IMR-90 (cell line): Measurements from ENCODE around the gene CDK10. TPM values are rescaled to one million over a fixed set of nuclear protein-coding genes. Genes with fewer than 3 reads are reported as not detected.
A peak's percentile ranks its signal among the peaks of the same experiment; 100 is the strongest.

Experiments
- ATAC-seq: fragments of 200-7000 bp; cut with Tn5 transposase; 2 replicates; pipeline ENCODE4 v1.9.1; 2020; ENCODE audit warnings: low read depth, mild to moderate bottlenecking, moderate library complexity
- BruUV-seq: library from RNA; stranded (reverse); fragments of 400-500 nt; replicated peaks from 2 replicates; lab custom pipeline; 2021; lab: Mats Ljungman, UMichigan
- CTCF ChIA-PET: fragments of 300-600 bp; formaldehyde crosslinking; extraction: SDS; loops from one replicate; lab custom pipeline; 2021; ENCODE audit warnings: antibody characterized with exemption; lab: Yijun Ruan, JAX
- POLR2A ChIA-PET: fragments of 300-600 bp; sonication (Branson Sonifier 250); formaldehyde crosslinking; loops from one replicate; lab custom pipeline; 2022; ENCODE audit warnings: antibody characterized with exemption; ENCODE audit not compliant: unreplicated experiment; lab: Charles Lee
- DNase-seq: peaks from one replicate; pipeline ENCODE4 v3.0.0; 2013
- H2AFZ ChIP-seq: replicated peaks from 2 replicates; pipeline ENCODE3; 2013; ENCODE audit warnings: low read length, mild to moderate bottlenecking; ENCODE audit not compliant: poor library complexity
- H2AK5ac ChIP-seq: 2 replicates; pipeline ENCODE4 v1.6.1; 2013; ENCODE audit warnings: low read depth, low read length, inconsistent platforms
- H2AK9ac ChIP-seq: replicated peaks from 2 replicates; pipeline ENCODE3; 2013; ENCODE audit warnings: mild to moderate bottlenecking, low read depth, low read length, moderate library complexity; ENCODE audit not compliant: poor library complexity
- H2BK120ac ChIP-seq: 2 replicates; pipeline ENCODE4 v1.6.1; 2013; ENCODE audit warnings: low read depth, low read length, inconsistent platforms
- H2BK15ac ChIP-seq: 3 replicates; pipeline ENCODE4 v1.6.1; 2013; ENCODE audit warnings: low read depth, low read length, inconsistent platforms
- H2BK20ac ChIP-seq: 2 replicates; pipeline ENCODE4 v1.6.1; 2013; ENCODE audit warnings: low read depth, mild to moderate bottlenecking, inconsistent platforms, low read length, moderate library complexity
- H2BK5ac ChIP-seq: 2 replicates; pipeline ENCODE4 v1.6.1; 2013; ENCODE audit warnings: mild to moderate bottlenecking, low read depth, low read length, inconsistent platforms; ENCODE audit not compliant: poor library complexity, severe bottlenecking
- H3K14ac ChIP-seq: replicated peaks from 2 replicates; pipeline ENCODE4 v1.6.1; 2013; ENCODE audit warnings: low read depth, low read length, inconsistent platforms
- H3K18ac ChIP-seq: 2 replicates; pipeline ENCODE4 v1.6.1; 2013; ENCODE audit warnings: low read depth, low read length, control low read depth
- H3K23ac ChIP-seq: 2 replicates; pipeline ENCODE4 v1.6.1; 2013; ENCODE audit warnings: low read depth, low read length, inconsistent platforms
- H3K27ac ChIP-seq: 2 replicates; pipeline ENCODE4 v1.5.1; 2013; ENCODE audit warnings: mild to moderate bottlenecking, control low read depth, low read length; ENCODE audit not compliant: insufficient read depth
- H3K27me3 ChIP-seq: 2 replicates; pipeline ENCODE4 v1.6.1; 2013; ENCODE audit warnings: low read length; ENCODE audit not compliant: control insufficient read depth, insufficient read depth
- H3K36me3 ChIP-seq: 2 replicates; pipeline ENCODE4 v1.6.1; 2013; ENCODE audit warnings: low read length, mixed read lengths; ENCODE audit not compliant: control insufficient read depth, insufficient read depth
- H3K4ac ChIP-seq: 2 replicates; pipeline ENCODE4 v1.6.1; 2013; ENCODE audit warnings: low read depth, low read length, inconsistent platforms
- H3K4me1 ChIP-seq: 2 replicates; pipeline ENCODE4 v1.6.1; 2013; ENCODE audit warnings: low read length, mixed read lengths; ENCODE audit not compliant: control insufficient read depth, insufficient read depth
- H3K4me2 ChIP-seq: 2 replicates; pipeline ENCODE4 v1.6.1; 2013; ENCODE audit warnings: low read depth, mild to moderate bottlenecking, control low read depth, low read length, moderate library complexity
- H3K4me3 ChIP-seq: 2 replicates; pipeline ENCODE4 v1.5.1; 2013; ENCODE audit warnings: low read depth, mild to moderate bottlenecking, control low read depth, low read length, moderate library complexity; ENCODE audit not compliant: insufficient read depth
- H3K56ac ChIP-seq: 2 replicates; pipeline ENCODE4 v1.6.1; 2013; ENCODE audit warnings: low read length, inconsistent platforms; ENCODE audit not compliant: insufficient read depth; ENCODE audit errors: extremely low read depth
- H3K79me1 ChIP-seq, 2 experiments: 2 replicates each; pipeline ENCODE4 v1.6.1; 2013; ENCODE audit warnings: low read length in 2 of 2, inconsistent platforms in 1 of 2, low read depth in 1 of 2
- H3K9ac ChIP-seq: 2 replicates; pipeline ENCODE4 v1.6.1; 2013; ENCODE audit warnings: low read depth, low read length, control low read depth
- H3K9me1 ChIP-seq: 2 replicates; pipeline ENCODE4 v1.6.1; 2013; ENCODE audit warnings: low read length, inconsistent platforms; ENCODE audit not compliant: insufficient read depth
- H3K9me3 ChIP-seq: 2 replicates; pipeline ENCODE4 v1.6.1; 2013; ENCODE audit warnings: low read length; ENCODE audit not compliant: control insufficient read depth, insufficient read depth
- H4K20me1 ChIP-seq: 2 replicates; pipeline ENCODE4 v1.6.1; 2013; ENCODE audit warnings: low read length, inconsistent platforms; ENCODE audit not compliant: insufficient read depth
- H4K5ac ChIP-seq: 2 replicates; pipeline ENCODE4 v1.6.1; 2013; ENCODE audit warnings: mild to moderate bottlenecking, low read depth, low read length, control low read depth
- H4K8ac ChIP-seq, 2 experiments: 2 replicates each; pipeline ENCODE4 v1.6.1; 2013; ENCODE audit warnings: low read depth in 2 of 2, low read length in 2 of 2, control low read depth in 1 of 2, inconsistent platforms in 1 of 2
- H4K91ac ChIP-seq: 2 replicates; pipeline ENCODE4 v1.6.1; 2013; ENCODE audit warnings: low read depth, low read length, inconsistent platforms; ENCODE audit not compliant: insufficient read depth
- MXI1 ChIP-seq: IDR thresholded peaks from 2 replicates; pipeline ENCODE4 v1.6.1; 2012; ENCODE audit warnings: low read depth, mild to moderate bottlenecking, low read length, moderate library complexity, borderline replicate concordance
- NFE2L2 ChIP-seq: fragments of 150-350 bp; IDR thresholded peaks from 2 replicates; pipeline ENCODE4 v1.6.1; 2016; ENCODE audit warnings: low read depth, mild to moderate bottlenecking, low read length
- POLR2A ChIP-seq: IDR thresholded peaks from 2 replicates; pipeline ENCODE4 v1.6.1; 2012; ENCODE audit warnings: mild to moderate bottlenecking, low read depth, low read length
- RAD21 ChIP-seq: IDR thresholded peaks from 2 replicates; pipeline ENCODE4 v1.6.1; 2012; ENCODE audit warnings: low read length, improper control_type of control experiment
- RCOR1 ChIP-seq: IDR thresholded peaks from 2 replicates; pipeline ENCODE4 v1.6.1; 2012; ENCODE audit warnings: mild to moderate bottlenecking, low read length, improper control_type of control experiment; ENCODE audit not compliant: insufficient replicate concordance
- SMC3 ChIP-seq: fragments of 150-350 bp; IDR thresholded peaks from 2 replicates; pipeline ENCODE4 v1.6.1; 2016; ENCODE audit warnings: low read depth, mild to moderate bottlenecking, antibody characterized with exemption, low read length, moderate library complexity
- WGBS, 2 experiments: methylation state at CpG; one replicate each; pipeline versions ENCODE4 v1.1.5 to v1.1.7; 2013; ENCODE audit warnings: missing lambda C conversion rate in 2 of 2; ENCODE audit not compliant: insufficient read length in 1 of 2; ENCODE audit errors: extremely low coverage in 2 of 2; 5-methylcytosine and 5-hydroxymethylcytosine counted together
- dilution Hi-C: fragments of 300-500 bp; cut with HindIII; formaldehyde crosslinking; loops from one replicate; pipeline ENCODE4 v1.14.3; 2018; ENCODE audit warnings: low sequenced_read_pairs; ENCODE audit not compliant: unreplicated experiment
- in situ Hi-C: fragments of 300-500 bp; cut with MboI; formaldehyde crosslinking; loops from 3 replicates; pipeline ENCODE4 v1.14.3; 2019; ENCODE audit warnings: low sequenced_read_pairs, inconsistent platforms, mixed read lengths
- intact Hi-C: fragments of 100-400 bp; cut with micrococcal nuclease; formaldehyde crosslinking; loops from 2 replicates; pipeline ENCODE4 v1.10.0; 2022
- polyA plus RNA-seq, 3 experiments: library from polyadenylated mRNA; depleted of rRNA; stranded (reverse); fragments of >200 nt; gene quantifications; 2 replicates each; pipeline ENCODE4 v1.2.3, GENCODE V29; 2012; ENCODE audit warnings: low replicate concordance in 1 of 3
- total RNA-seq: library from RNA; depleted of rRNA; stranded (reverse); fragments of >200 nt; gene quantifications from 2 replicates; pipeline ENCODE4 v1.2.3, GENCODE V29; 2012

CDK10 gene
- total and polyA plus RNA-seq, 2 of the 4 experiments (the other 2 are of a cell fraction) = 19.5 to 61.8 TPM

DNA sequence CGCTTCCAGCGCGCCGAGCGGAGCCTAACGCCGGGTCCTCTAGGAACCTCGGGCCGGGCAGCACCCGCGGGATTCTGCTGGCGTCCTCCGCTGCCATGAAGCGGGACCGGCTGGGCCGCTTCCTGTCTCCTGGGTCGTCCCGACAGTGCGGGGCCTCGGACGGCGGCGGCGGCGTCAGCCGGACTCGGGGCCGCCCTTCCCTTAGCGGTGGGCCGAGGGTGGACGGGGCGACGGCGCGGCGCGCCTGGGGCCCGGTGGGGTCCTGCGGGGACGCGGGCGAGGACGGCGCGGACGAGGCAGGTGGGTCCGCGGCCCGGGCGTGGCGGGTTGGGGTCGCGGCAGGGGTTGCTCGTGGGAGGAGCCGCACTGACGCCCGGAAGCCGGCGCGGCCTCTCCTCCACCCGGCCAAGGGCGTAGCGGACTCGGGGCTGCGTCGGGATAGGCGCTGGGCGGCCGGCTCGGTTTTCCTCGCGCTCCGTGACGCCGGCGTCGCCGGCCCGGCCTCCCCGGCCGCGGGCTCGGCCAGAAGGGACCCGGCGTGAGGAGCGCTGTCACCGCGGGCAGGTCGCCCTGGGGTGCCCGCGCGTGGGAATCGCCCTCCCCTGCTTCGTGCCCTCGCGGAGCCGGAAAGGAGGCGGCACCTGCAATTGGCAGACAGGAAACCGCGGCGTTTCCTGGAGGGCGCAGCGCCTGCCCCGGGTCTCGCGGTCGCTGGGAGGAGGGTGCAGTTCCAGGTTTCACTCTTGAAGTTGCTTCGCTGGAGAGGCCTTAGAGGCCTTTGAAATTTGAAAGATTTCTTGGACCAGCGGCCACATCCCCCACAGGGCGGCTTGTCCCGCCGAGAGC is 35.3 kb downstream of the CDK10 start:
- Histone ChIP-seq H4K5ac (no peak overlapping the region), H3K18ac (no peak overlapping the region), H2AFZ (peak overlapping the region; percentile 80), H2BK120ac (no peak overlapping the region), H3K36me3 (peaks cover 23% of the 10 kb centered on the region), H3K9me1 (0 out of 2 replicates have a peak, but pooled peaks cover 3% of the 10 kb centered on the region), H4K8ac (no peak overlapping the region; a peak in 1 of 4 replicates), H3K27me3 (no peaks in the 10 kb centered on the region), H3K9ac (peak overlapping the region; percentile 59), H3K27ac (peak overlapping the region; percentile 75), H3K79me1 (peaks cover 38 to 70% of the 10 kb centered on the region in 2 experiments), H2BK20ac (no peak overlapping the region), H3K9me3 (no peaks in the 10 kb centered on the region), H4K20me1 (peaks cover 33% of the 10 kb centered on the region), H2AK5ac (no peak overlapping the region), H2BK5ac (peak overlapping the region; percentile 56), H3K4me3 (peak overlapping the region; percentile 94), H3K56ac (no peak overlapping the region), H4K91ac (no peak overlapping the region; the same call in 1 of the 2 replicates), H2AK9ac (peak overlapping the region; percentile 91), H2BK15ac (no peak overlapping the region), H3K4me2 (peak overlapping the region; percentile 96), H3K23ac (peak overlapping the region; percentile 7; the same call in 1 of the 2 replicates), H3K4ac (0 out of 2 replicates have a peak overlapping the region, but pooled peaks have one; percentile 22), H3K4me1 (peaks cover 17% of the 10 kb centered on the region), H3K14ac (no peak overlapping the region)
- 0% methylated on average over 49 of the region's 112 CpGs; no CpG with 5 or more reads in 1 of the 2 experiments for WGBS, 2 experiments
- intact Hi-C loops (loop anchor here (5.0 to 10.0 kb wide), 2 partner anchors 93 to 141 kb away; partner anchors contain the start of gene FANCA), in situ Hi-C loops (no loop called here), dilution Hi-C loops (no loop called here)
- CTCF ChIA-PET = no interaction called here
- DNase-seq (peak; percentile 34), ATAC-seq (peak; percentile 38)
- POLR2A ChIA-PET = no interaction called here
- TF ChIP-seq SMC3 = no peak
- no peak for TF ChIP-seq NFE2L2
- TF ChIP-seq RCOR1 = no peak
- 0 out of 2 replicates have a peak, but pooled peaks have one; percentile 13 for TF ChIP-seq POLR2A
- no peak for TF ChIP-seq RAD21
- TF ChIP-seq MXI1 = 0 out of 2 replicates have a peak, but pooled peaks have one; percentile 10
- BruUV-seq = no TSS peak
